Stimulated activated CD4-positive, alpha-beta T cell treated with anti-CD3 and anti-CD28 coated beads, Interleukin-12 subunit alpha, Interleukin-12 subunit beta, amount 100 ng/mL, for 48 hours (primary cell): ENCODE measurements around the gene GPR31.
"Not testable (repeated sequence)": the region's sequence is repeated elsewhere in the genome, so short reads cannot be mapped to it uniquely, and the experiment has no call there.

Source experiments
- DNase-seq, 3 donors: peaks; one replicate each; pipeline ENCODE4 v3.0.0-alpha.2; 2020; ENCODE audit warnings: low read depth in 2 of 3, low spot score in 1 of 3

The GPR31 gene

GRCh38 chr6:167167699-167168098 lies 9.9 kb upstream of the GPR31 start:
- not testable (repeated sequence) for DNase-seq

GRCh38 chr6:167165858-167166471 lies 8.2 kb upstream of the GPR31 start:
- no peak for DNase-seq

GRCh38 chr6:167164261-167164660 lies 6.5 kb upstream of the GPR31 start:
- DNase-seq, result no peak

GRCh38 chr6:167163476-167164011 lies 5.8 kb upstream of the GPR31 start:
- no peak for DNase-seq

GRCh38 chr6:167162591-167162990 lies 4.8 kb upstream of the GPR31 start:
- no peak for DNase-seq

GRCh38 chr6:167161851-167162467 lies 4.2 kb upstream of the GPR31 start:
- DNase-seq, result no peak

GRCh38 chr6:167157414-167157813 lies 366 bp downstream of the GPR31 start:
- no peak for DNase-seq

GRCh38 chr6:167154895-167155294 lies 2.9 kb downstream of the GPR31 start:
- no peak for DNase-seq

GRCh38 chr6:167154291-167154690 lies 3.5 kb downstream of the GPR31 start:
- no peak for DNase-seq

- no peak for DNase-seq
These were observed 4.2 kb downstream of the GPR31 start for GRCh38 chr6:167153521-167153959.

GRCh38 chr6:167152862-167153261 lies 4.9 kb downstream of the GPR31 start:
- DNase-seq, result peak in 1 of 3 donors; percentile 20

- DNase-seq, result no peak
These were observed 6.1 kb downstream of the GPR31 start for GRCh38 chr6:167151648-167152047.

- peak in 1 of 3 donors; percentile 11 for DNase-seq
These were observed 6.7 kb downstream of the GPR31 start for GRCh38 chr6:167150941-167151549.

- DNase-seq, result no peak
These were observed 8.8 kb downstream of the GPR31 start for GRCh38 chr6:167148997-167149396.

- no peak for DNase-seq
These were observed 9.8 kb downstream of the GPR31 start for GRCh38 chr6:167148021-167148420.

GRCh38 chr6:167146977-167147376 lies 10.8 kb downstream of the GPR31 start:
- DNase-seq, result no peak

- DNase-seq, result no peak
These were observed 11.6 kb downstream of the GPR31 start for GRCh38 chr6:167146135-167146534.

- DNase-seq, result no peak
These were observed 12.3 kb downstream of the GPR31 start for GRCh38 chr6:167145461-167145860.

GRCh38 chr6:167143041-167143440 lies 14.7 kb downstream of the GPR31 start:
- DNase-seq, result no peak

GRCh38 chr6:167142433-167142761 lies 15.4 kb downstream of the GPR31 start:
- DNase-seq, result no peak

GRCh38 chr6:167141667-167142432 lies 15.9 kb downstream of the GPR31 start:
- peak in 2 of 3 donors; percentile 42 to 43 for DNase-seq
